DMS153 treated with DMSO at 0.1 percent for 48 hours (cell line): ENCODE results near the gene GRHL1.
"Not testable (repeated sequence)": the region's sequence is repeated elsewhere in the genome, so short reads cannot be mapped to it uniquely, and the experiment has no call there.

Experiments
- DNase-seq: peaks from one replicate; lab custom pipeline; 2025; ENCODE audit not compliant: unreplicated experiment; lab: John Stamatoyannopoulos, UW

The GRHL1 gene

DNA sequence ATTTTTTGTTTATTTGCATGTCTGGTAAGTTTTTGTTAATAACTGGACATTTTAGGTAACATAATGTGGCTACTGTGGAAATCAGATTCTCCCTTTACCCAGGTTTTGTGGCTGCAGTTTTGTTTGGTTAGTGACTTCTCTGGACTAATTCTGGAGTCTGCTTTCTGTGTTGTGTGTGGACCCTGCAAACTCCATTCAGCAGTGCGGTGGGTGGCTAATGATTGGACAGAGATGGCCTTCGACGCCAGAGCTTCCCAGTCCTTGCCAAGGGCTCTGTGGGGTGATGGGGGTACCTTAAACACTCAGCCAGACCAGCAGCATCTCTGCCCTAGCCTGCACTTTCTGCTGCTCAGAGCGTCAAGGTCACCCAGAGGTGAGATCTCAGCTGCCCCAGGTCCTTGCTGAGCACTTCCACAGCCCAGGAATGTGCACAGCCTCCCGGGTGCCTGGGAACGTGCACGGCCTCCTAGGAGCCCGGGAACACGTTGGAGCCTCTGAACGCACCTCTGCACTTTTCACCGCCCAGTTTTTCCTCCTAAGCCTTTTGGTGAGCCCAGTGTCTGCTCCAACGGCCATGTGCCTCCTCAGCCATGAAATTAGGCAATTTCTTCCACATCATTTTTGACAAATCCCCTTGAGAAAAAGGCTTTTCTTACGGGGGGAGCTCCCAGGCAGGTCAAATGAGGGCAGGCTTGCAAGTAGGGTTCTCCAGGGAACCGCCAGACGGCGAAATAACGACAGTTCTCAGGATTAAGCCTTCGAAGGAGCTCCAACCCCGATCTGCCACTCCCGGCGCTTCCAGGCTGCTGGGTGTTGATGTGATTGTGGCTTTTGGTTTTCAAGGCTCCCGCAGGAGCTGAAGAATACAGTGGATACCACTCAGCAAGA lies 56.7 kb downstream of the GRHL1 start:
- no peak for DNase-seq

DNA sequence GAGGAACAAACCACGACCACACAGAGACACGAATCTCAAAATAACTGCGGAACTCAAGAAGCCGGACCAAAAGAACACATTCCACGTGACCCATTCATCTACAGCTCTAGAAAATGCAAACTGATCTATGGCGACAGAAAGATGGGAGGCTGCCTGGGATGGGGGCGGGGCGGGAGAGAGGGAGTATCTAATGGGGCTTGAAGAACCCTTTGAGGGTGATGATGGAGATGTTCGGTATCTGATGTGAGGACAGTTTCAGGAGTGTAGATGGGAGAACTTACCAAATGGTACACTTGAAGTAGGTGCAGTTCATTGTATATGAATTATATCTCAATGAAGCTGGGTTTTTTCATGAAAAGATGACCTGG lies 57.3 kb downstream of the GRHL1 start:
- DNase-seq, result no peak

DNA sequence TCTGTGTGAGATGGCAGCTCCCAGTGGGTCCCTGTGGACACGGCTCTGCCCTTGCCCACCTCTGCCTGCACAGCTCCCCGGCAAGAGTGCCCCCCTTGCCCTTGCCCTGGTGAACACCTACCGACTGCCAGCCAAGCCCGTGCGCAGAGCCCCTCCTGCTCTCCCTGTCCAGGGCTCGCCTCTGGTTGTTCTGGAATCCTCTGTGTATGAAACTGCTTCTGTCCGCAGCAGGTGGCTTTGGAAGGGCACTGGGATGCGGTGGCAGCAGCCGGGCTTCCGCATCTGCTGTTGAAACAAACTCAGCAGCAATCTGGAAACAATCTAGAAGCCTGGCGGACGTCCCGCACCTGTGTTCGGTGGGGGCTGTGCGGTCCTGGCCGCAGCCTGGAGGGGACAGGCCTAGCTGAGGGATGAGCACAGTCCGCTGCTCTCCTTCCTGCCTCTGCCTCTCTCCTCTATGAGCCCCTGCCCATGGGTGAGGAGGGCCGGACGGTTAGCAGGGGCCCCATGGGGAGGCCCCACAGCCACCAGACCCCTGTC lies 57.8 kb downstream of the GRHL1 start:
- no peak for DNase-seq

DNA sequence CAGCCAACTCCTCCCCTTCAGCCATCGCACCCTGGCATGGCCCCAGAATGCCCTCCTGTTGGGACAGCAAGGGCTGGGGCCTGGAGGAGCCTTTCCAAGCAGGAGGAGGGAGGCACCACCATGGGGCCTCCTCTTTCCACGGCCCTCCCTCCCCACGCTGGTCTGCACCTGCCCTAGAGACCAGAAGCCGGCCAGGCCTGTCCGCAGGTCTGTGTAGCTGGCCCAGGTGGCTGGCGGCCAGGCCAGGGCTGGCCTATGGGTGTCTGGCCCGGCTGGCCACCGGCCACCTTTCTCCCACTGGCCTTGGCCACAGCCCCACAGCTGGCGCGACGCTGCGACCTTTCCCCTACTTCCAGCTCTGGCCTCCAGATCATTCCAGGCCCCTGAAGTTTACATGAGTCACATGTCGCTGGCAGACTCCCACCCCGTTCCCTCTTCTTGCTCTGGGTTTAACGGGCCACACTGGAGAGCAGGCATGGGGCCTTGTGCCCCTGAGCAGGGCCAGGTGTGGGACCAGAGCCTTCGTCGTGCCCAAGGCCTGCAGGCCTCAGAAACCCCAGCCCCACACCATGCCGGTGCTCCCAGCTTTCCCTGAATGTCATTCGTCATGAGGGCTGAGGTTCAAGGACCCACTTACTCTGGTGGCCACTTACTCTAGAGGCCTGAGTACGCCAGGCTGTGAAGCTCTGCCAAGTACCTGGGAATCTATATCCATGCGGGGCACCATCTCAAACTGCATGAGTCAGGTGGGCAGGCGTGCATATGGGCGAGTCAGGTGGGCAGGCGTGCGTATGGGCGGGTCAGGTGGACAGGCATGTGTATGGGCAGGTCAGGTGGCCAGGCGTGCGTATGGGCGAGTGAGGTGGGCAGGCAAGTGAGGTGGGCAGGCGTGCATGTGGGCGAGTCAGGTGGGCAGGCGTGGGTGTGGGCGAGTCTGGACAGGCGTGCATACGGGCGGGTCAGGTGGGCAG lies 58.6 kb downstream of the GRHL1 start:
- DNase-seq, result no peak

DNA sequence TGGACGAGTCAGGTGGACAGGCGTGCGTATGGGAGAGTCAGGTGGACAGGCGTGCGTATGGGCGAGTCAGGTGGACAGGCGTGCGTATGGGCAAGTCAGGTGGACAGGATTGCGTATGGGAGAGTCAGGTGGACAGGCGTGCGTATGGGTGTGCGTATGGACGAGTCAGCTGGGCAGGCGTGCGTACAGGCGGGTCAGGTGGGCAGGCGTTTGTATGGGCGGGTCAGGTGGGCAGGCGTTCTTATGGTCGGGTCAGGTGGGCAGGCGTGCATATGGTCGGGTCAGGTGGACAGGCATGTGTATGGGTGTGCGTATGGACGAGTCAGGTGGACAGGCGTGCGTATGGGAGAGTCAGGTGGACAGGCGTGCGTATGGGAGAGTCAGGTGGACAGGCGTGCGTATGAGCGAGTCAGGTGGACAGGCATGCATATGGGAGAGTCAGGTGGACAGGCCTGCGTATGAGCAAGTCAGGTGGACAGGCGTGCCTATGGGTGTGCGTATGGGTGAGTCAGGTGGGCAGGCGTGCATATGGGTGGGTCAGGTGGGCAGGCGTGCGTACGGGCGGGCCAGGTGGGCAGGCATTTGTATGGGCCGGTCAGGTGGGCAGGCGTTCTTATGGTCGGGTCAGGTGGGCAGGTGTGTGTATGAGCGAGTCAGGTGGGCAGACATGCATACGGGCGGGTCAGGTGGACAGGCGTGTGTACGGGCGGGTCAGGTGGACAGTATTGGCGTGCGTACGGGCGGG lies 59.5 kb downstream of the GRHL1 start:
- DNase-seq, result not testable (repeated sequence)

DNA sequence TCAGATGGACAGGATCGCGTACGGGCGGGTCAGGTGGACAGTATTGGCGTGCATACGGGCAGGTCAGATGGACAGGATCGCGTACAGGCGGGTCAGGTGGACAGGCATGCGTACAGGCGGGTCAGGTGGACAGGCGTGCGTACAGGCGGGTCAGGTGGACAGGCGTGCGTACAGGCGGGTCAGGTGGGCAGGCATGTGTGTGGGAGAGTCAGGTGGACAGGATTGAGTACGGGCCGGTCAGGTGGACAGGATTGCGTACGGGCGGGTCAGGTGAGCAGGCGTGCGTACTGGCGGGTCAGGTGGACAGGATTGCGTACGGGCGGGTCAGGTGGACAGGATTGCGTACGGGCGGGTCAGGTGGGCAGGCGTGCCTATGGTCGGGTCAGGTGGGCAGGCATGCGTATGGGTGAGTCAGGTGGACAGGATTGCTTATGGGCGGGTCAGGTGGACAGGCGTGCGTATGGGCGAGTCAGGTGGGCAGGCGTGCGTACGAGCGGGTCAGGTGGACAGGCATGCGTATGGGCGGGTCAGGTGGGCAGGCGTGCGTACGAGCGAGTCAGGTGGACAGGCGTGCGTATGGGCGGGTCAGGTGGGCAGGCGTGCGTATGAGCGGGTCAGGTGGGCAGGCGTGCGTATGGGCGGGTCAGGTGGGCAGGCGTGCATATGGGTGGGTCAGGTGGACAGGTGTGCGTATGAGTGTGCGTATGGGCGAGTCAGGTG lies 60.3 kb downstream of the GRHL1 start:
- not testable (repeated sequence) for DNase-seq

DNA sequence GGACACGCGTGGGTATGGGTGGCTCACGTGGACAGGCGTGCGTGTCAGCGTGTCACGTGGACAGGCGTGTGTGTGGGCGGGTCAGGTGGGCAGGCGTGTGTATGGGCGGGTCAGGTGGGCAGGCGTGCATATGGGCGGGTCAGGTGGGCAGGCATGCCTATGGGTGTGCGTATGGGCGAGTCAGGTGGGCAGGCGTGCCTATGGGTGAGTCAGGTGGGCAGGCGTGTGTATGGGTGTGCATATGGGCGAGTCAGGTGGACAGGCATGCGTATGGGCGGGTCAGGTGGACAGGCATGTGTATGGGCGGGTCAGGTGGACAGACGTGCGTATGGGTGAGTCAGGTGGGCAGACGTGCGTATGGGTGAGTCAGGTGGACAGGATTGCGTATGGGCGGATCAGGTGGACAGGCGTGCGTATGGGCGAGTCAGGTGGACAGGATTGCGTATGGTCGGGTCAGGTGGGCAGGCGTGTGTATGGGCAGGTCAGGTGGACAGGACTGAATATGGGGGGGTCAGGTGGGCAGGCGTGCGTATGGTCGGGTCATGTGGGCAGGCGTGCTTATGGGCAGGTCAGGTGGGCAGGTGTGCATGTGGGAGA lies 61.0 kb downstream of the GRHL1 start:
- DNase-seq, result not testable (repeated sequence)

DNA sequence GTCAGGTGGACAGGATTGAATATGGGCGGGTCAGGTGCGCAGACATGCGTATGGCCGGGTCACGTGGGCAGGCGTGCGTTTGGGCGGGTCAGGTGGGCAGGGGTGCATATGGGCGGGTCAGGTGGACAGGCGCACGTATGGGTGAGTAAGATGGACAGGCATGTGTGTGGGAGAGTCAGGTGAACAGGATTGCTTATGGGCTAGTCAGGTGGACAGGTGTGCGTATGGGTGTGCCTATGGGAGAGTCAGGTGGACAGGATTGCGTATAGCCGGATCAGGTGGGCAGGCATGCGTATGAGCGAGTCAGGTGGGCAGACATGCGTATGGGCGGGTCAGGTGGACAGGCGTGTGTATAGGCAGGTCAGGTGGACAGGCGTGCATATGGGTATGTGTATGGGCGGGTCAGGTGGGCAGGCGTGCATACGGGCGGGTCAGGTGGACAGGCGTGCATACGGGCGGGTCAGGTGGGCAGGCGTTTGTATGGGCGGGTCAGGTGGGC lies 61.5 kb downstream of the GRHL1 start:
- no peak for DNase-seq

DNA sequence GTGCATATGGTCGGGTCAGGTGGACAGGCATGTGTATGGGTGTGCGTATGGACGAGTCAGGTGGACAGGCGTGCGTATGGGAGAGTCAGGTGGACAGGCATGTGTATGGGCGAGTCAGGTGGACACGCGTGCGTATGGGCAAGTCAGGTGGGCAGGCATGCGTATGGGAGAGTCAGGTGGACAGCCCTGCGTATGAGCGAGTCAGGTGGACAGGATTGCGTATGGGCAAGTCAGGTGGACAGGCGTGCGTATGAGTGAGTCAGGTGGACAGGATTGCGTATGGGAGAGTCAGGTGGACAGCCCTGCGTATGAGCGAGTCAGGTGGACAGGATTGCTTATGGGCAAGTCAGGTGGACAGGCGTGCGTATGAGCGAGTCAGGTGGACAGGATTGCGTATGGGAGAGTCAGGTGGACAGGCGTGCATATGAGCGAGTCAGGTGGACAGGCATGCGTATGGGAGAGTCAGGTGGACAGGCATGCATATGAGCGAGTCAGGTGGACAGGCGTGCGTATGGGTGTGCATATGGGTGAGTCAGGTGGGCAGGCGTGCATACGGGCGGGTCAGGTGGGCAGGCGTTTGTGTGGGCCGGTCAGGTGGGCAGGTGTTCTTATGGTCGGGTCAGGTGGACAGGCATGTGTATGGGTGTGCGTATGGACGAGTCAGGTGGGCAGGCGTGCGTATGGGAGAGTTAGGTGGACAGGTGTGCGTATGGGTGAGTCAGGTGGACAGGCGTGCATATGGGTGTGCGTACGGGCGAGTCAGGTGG lies 62.3 kb downstream of the GRHL1 start:
- not testable (repeated sequence) for DNase-seq

DNA sequence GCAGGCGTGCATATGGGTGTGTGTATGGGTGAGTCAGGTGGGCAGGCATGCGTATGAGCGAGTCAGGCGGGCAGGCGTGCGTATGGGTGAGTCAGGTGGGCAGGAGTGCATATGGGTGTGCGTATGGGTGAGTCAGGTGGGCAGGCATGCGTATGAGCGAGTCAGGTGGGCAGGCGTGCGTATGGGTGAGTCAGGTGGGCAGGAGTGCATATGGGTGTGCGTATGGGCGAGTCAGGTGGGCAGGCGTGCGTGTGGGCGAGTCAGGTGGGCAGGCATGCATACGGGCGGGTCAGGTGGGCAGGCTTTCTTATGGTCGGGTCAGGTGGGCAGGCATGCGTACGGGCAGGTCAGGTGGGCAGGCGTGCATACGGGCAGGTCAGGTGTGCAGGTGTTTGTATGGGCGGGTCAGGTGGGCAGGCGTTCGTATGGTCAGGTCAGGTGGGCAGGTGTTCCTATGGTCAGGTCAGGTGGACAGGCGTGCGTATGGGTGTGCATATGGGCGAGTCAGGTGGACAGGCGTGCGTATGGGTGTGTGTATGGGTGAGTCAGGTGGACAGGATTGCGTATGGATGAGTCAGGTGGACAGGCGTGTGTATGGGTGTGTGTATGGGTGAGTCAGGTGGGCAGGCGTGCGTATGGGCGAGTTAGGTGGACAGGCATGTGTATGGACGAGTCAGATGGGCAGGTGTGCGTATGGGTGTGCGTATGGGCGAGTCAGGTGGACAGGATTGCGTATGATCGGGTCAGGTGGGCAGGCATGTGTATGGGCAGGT lies 63.1 kb downstream of the GRHL1 start:
- no peak for DNase-seq

DNA sequence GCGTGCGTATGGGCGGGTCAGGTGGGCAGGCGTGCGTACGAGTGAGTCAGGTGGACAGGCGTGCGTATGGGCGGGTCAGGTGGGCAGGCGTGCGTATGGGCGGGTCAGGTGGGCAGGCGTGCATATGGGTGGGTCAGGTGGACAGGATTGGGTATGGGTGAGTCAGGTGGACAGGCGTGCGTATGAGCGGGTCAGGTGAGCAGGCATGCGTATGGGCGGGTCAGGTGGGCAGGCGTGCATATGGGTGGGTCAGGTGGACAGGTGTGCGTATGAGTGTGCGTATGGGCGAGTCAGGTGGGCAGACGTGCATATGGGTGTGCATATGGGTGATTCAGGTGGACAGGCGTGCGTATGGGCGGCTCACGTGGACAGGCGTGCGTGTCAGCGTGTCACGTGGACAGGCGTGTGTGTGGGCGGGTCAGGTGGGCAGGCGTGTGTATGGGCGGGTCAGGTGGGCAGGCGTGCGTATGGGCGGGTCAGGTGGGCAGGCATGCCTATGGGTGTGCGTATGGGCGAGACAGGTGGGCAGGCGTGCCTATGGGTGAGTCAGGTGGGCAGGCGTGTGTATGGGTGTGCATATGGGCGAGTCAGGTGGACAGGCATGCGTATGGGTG lies 64.0 kb downstream of the GRHL1 start:
- DNase-seq, result not testable (repeated sequence)

DNA sequence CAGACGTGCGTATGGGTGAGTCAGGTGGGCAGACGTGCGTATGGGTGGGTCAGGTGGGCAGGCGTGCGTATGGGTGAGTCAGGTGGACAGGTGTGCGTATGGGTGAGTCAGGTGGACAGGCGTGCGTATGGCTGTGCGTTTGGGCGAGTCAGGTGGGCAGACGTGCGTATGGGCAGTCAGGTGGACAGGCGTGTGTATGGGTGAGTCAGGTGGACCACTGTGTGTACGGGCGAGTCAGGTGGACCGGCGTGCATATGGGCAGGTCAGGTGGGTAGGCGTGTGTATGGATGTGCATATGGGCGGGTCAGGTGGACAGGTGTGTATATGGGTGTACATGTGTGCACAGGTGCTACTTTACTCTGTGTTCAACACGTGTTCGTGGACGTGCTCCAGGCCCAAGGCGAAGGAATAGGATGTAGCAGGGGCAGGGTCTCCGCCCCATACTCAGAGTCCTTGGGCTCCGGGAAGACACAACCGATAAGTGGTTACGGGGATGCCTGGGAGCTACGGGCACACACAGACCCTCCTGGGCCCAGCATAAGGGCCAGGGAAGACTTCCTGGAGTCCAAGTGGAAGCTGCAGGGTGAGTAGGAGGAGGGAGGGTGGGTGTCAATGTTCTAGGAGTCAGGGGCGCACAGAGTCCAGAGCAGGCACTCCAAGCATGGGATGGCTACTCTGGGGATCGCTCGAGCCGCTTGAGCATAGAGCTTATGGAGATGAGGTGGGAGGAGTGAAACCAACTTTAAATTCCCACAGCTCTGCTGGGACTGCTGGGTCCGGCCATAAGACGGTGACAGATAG lies 64.7 kb downstream of the GRHL1 start:
- no peak for DNase-seq

DNA sequence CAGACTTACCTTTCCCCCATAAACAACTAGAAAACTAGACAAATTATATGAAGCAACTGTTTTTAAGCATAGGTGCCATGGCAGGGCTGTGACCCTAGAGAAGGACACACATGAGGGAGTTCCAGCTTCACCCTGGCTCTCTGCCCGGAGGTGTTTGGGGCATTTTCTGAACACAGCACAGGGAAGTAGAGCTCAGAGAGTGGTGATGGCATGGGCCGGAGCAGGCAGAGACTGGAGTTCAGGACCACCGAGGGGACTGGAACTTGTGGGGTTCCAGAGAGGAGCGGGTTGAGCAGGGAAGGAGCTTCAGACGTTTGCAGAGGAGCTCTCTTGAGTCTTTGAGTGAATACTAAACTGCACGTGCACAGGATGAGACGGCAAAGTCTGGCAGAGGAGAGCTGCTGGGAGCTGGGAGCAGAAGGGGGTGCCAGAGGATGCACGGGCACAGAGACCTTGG lies 65.3 kb downstream of the GRHL1 start:
- DNase-seq, result no peak

DNA sequence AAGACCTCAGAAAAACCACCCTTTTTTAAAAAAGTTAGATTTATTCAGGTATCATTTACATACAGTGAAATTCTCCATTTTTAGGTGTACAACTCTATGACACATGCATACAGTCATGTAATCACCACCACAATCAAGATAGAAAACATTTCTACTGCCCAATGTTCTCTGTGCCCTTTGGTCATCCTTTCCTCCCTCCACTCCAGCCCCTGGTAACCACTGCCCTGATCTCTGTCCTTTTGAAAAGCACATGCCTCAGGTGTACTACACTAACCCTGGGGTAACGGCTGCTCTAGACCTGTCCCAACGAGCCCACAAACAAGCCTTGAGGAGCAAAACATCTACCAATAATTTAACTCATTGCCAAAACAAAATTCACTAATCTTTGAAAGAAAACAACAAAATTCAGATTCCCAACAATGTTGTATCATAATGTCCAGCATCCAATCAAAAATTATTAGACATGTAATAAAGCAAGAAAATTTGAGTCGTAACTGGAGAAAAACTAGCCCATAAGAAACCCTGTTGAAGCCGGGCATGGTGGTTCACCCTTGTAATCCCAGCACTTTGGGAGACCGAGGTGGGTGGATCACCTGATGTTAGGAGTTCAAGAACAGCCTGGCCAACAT lies 65.9 kb downstream of the GRHL1 start:
- DNase-seq, result no peak

DNA sequence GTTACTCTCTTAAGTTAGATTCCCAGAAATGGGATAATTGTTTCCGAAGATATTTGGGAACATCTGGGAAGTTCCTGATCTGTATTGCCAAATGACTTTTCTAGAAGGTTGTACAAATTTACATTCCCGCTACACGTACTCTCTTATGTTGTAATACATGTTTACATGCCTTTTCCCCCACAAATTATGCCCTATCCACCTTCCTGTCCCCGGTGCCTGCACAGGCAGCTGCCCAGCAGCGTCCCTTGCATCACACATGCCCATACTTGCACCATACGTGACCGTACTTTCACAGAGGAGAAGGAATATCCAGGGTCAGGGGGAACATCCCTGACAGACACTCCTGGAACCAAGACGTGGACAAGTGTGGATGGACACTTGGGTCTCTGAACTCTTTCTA lies 67.7 kb downstream of the GRHL1 start:
- no peak for DNase-seq
